ENCODE measurements around the gene TRIM56. TPM values are rescaled to one million over a fixed set of nuclear protein-coding genes. Genes with fewer than 3 reads are reported as not detected.

The TRIM56 gene
- total and polyA plus RNA-seq, 9 of the 15 experiments (the other 6 are each of a cell fraction or from before 2014, with no cell fraction given), result 2.0 to 29.7 (median 11.6) TPM

DNA sequence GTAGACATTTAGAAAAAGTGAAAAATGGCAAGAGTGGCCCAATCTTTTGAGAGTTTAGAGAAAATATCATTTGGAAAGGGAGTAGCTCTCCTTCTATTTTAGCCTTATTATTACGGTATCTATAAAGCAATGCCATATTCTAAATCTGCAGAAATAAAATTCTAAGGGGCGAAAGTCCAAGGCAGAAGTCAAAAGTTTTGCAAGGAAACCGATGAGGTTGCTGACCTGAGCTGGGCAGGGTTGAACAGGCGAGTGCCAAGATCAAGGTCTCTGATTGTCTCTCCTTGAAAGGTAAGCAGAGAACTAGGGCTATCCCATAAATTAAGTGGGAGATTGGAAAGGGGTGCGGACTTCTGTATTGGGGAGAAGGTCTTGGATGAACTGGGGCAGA is 11.7 kb downstream of the TRIM56 start:
- BruUV-seq (replicated peaks), result no TSS peak
- Histone ChIP-seq H3K27ac (ENCODE audit: extremely low read depth, low read depth, low read length) (peak overlapping the region; percentile 47; the same call in 1 of the 3 replicates), H3K79me2 (ENCODE audit: control insufficient read depth, insufficient read depth, low read length) (no peaks in the 10 kb centered on the region), H3K4me3 (no peak overlapping the region), H3K27me3 (ENCODE audit: control insufficient read depth in 2 of 2, insufficient read depth in 2 of 2, low read length in 2 of 2) (no peaks in the 10 kb centered on the region), H3K4me2 (ENCODE audit: insufficient read depth, low read length) (no peak overlapping the region), H2AFZ (ENCODE audit: low read depth, low read length) (peak overlapping the region; percentile 73; the same call in 1 of the 2 replicates), H3K36me3 (ENCODE audit: control insufficient read depth, insufficient read depth, low read length) (no peaks in the 10 kb centered on the region), H3K9me1 (ENCODE audit: control insufficient read depth, insufficient read depth, low read length) (no peaks in the 10 kb centered on the region), H3K9ac (ENCODE audit: insufficient read depth in 1 of 2, low read depth in 2 of 2, low read length in 2 of 2) (peak overlapping the region in 1 of 2 experiments; percentile 27; a peak in 2 of 4 replicates), H4K20me1 (replicated peaks; ENCODE audit: control insufficient read depth, insufficient read depth, low read length) (no peaks in the 10 kb centered on the region), H3K4me1 (replicated peaks in 1 of 2; ENCODE audit: control insufficient read depth in 2 of 2, insufficient read depth in 2 of 2, low read length in 2 of 2) (peaks cover 45 to 49% of the 10 kb centered on the region in 2 experiments; a peak in 4 of 5 replicates), H3K9me3 (replicated peaks; ENCODE audit: control insufficient read depth, insufficient read depth, low read depth, low read length) (no peaks in the 10 kb centered on the region)
- CTCF ChIA-PET (ENCODE audit: low intra/inter-chr PET ratio), result interaction anchor here (1.4 kb wide), 1 partner anchor 42 kb away, joined by 3 read pairs; no protein-coding TSS in a partner anchor
- POLR2A ChIA-PET, result interaction anchor here (0.6 to 3.9 kb wide), 6 partner anchors 8 to 1261 kb away, joined by 3 to 20 read pairs (median 3); partner anchors contain the start of gene TRIM56
- no peak for TF ChIP-seq ZEB2 (IDR thresholded peaks at IDR 0.05)
- TF ChIP-seq NCOA6 (IDR thresholded peaks at IDR 0.05), result no peak
- TF ChIP-seq GTF2E2 (tag; IDR thresholded peaks at IDR 0.05), result 0 out of 2 replicates have a peak, but pooled peaks have one; percentile 22
- TF ChIP-seq ATF7 (IDR thresholded peaks at IDR 0.05), result 0 out of 2 replicates have a peak, but pooled peaks have one; percentile 1
- TF ChIP-seq, protein P1, sequence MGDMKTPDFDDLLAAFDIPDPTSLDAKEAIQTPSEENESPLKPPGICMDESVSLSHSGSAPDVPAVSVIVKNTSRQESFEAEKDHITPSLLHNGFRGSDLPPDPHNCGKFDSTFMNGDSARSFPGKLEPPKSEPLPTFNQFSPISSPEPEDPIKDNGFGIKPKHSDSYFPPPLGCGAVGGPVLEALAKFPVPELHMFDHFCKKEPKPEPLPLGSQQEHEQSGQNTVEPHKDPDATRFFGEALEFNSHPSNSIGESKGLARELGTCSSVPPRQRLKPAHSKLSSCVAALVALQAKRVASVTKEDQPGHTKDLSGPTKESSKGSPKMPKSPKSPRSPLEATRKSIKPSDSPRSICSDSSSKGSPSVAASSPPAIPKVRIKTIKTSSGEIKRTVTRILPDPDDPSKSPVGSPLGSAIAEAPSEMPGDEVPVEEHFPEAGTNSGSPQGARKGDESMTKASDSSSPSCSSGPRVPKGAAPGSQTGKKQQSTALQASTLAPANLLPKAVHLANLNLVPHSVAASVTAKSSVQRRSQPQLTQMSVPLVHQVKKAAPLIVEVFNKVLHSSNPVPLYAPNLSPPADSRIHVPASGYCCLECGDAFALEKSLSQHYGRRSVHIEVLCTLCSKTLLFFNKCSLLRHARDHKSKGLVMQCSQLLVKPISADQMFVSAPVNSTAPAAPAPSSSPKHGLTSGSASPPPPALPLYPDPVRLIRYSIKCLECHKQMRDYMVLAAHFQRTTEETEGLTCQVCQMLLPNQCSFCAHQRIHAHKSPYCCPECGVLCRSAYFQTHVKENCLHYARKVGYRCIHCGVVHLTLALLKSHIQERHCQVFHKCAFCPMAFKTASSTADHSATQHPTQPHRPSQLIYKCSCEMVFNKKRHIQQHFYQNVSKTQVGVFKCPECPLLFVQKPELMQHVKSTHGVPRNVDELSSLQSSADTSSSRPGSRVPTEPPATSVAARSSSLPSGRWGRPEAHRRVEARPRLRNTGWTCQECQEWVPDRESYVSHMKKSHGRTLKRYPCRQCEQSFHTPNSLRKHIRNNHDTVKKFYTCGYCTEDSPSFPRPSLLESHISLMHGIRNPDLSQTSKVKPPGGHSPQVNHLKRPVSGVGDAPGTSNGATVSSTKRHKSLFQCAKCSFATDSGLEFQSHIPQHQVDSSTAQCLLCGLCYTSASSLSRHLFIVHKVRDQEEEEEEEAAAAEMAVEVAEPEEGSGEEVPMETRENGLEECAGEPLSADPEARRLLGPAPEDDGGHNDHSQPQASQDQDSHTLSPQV (IDR thresholded peaks at IDR 0.05), result peak; percentile 26; the same call in 1 of the 2 replicates
- TF ChIP-seq TCF7 (IDR thresholded peaks at IDR 0.05; ENCODE audit: borderline replicate concordance), result no peak
- FAIRE-seq, result no peak
- in situ Hi-C loops (cut with MboI) (no loop called here), intact Hi-C loops (cut with micrococcal nuclease) (no loop called here)
- DNase-seq (ENCODE audit: extremely low read depth in 1 of 4, low spot score in 3 of 4), result no peak
- no peak for ATAC-seq
- 46% methylated on average over 5 of the region's 5 CpGs for WGBS (ENCODE audit: insufficient coverage, low coverage, missing lambda C conversion rate)

All from K562 (cell line).